Occipital lobe (tissue), 2 donors: ENCODE data around the gene SPRED3. TPM values are rescaled to one million over a fixed set of nuclear protein-coding genes. Genes with fewer than 3 reads are reported as not detected.
"Not testable (repeated sequence)": the region's sequence is repeated elsewhere in the genome, so short reads cannot be mapped to it uniquely, and the experiment has no call there.

Experiments used
- DNase-seq: peaks from one replicate; lab custom pipeline; 2025; lab: John Stamatoyannopoulos, UW
- total RNA-seq: library from RNA; depleted of rRNA; stranded (reverse); fragments of >200 nt; gene quantifications from one replicate; pipeline ENCODE4 v1.2.3, GENCODE V29; 2014

The SPRED3 gene
- total RNA-seq, 1 donor from 2014 or later, result 1.4 TPM

GRCh38 chr19:38389957-38390924, 1.7 kb downstream of the SPRED3 start:
- DNase-seq, result no peak

DNA sequence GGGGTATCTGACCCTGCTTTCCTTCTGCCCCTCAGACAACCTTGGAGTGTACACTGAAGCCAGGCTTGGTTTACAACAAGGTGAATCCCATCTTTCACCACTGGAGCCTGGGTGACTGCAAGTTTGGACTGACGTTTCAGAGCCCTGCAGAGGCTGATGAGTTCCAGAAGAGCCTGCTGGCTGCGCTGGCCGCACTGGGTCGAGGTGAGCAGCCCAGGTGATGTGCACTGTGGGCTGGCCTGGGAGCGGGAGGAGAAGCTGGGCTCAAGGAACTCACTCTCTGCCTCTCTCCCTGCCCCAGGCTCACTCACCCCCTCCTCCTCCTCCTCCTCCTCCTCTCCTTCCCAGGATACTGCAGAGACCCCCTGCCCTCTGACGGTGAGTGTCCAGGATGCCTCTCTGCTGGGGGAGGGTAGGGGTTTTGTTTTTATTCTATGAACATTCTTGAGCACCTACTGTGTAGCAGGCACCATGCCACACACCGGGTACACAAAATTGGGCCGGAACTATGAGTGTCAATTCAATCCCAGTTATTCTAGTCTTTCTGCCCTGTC, 3.5 kb downstream of the SPRED3 start:
- DNase-seq, result no peak

GRCh38 chr19:38392707-38393308, 4.3 kb downstream of the SPRED3 start:
- no peak for DNase-seq

DNA sequence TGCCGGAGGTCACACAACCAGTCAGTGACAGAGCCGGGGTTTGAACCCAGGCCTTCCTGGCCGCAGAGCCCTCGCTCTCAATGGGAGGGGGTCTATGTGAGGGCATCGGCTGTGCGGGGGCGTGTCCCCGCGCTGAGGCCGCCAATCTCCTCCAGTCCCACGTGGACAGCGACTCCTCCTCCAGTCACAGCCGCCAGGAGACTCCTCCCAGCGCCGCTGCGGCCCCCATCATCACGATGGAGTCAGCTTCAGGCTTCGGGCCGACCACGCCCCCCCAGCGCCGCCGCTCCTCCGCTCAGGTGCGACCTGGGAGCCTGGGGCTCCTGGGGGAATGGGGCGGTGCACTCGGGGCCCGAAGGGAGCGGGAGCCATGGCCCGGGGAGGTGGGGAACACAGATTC, 6.0 kb downstream of the SPRED3 start:
- no peak for DNase-seq

DNA sequence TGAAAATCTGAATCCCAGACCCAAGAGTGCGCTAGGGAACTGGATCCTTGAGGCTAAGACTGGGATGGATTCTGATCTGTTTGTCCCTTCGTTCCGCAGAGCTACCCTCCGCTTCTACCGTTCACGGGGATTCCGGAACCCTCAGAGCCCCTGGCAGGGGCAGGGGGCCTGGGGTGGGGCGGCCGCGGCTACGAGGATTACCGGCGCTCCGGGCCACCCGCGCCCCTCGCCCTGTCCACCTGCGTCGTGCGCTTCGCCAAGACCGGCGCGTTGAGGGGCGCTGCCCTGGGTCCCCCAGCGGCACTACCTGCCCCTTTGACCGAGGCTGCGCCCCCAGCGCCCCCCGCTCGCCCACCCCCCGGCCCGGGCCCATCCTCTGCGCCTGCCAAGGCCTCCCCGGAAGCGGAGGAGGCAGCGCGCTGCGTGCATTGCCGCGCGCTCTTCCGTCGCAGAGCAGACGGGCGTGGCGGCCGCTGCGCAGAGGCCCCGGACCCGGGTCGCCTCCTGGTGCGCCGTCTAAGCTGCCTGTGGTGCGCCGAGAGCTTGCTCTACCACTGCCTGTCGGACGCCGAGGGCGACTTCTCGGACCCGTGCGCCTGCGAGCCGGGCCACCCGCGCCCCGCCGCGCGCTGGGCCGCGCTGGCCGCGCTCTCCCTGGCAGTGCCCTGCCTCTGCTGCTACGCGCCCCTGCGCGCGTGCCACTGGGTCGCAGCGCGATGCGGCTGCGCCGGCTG, 7.1 kb downstream of the SPRED3 start:
- DNase-seq, result no peak

DNA sequence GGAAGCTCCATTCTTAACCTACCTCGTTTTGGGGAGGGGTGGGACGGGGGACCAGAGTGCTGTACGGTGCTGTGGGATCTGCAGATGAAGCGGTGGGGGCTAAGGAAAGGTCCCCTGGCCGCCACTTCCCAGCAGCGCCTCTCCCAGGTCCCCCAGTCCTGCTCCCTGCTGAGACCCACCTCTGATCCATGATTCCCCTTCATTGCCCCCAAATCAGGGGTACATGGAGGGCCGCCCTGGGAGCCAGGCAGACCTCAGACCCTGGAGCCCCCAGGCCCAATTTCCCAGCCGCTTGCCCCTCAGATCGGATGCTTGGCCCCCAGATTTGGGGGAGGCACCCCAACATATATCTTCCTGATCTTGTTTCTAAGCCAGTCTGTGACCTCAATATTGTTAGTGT, 10.6 kb downstream of the SPRED3 start:
- DNase-seq, result no peak

- DNase-seq, result no peak
Observed at GRCh38 chr19:38399537-38399936, 11.0 kb downstream of the SPRED3 start.

- DNase-seq, result no peak
Observed at GRCh38 chr19:38400361-38400760, 11.9 kb downstream of the SPRED3 start.

DNA sequence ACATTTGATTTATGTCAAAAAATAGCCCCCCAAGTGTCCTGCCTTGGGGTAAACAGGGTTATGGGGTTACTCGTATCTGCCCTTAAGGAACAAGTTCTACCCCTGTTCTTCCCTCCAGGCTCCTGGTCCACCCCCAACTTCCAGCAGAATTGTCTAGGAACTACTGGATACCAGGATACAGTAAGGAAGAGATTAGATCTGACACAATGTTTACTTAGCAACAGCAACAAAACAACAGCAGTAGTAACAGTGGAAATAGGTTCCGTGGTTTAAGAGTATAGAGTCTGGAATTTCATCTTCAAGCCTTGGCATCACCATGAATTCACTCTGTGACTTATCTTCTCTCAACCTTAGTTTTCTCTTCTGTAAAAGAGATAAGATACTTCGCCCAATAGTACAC, 12.7 kb downstream of the SPRED3 start:
- no peak for DNase-seq

GRCh38 chr19:38402623-38402966, 14.1 kb downstream of the SPRED3 start:
- DNase-seq, result no peak

DNA sequence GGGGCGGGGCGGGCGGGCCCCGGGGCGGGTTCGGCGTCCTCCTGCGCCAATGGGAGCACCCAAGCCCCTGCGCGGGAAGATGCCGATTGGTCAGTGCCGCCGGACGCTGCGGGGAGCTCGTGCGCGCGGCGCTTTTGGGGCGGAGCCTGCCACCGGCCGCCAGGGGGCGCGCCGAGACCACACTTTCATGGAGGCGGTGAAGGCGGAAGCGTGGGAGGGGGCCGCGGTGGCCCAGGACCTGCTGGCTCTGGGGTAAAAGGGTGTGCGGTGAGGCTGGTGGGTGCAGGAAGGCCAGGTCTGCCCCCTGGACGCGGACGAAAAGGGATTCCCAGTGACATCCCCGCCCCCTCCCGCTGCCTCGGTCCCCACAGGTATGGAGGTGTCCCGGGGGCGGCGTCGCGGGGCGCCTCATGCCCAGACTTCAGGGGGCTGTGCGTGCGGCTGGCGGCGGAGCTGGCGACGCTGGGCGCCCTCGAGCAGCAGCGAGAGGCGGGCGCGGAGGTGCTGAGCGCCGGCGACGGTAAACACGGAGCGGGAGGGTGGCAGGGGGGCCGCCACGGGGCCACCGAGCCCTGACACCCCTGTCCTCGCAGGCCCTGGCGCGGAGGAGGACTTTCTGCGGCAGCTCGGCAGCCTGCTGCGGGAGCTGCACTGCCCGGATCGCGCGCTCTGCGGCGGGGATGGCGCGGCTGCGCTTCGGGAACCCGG, 14.6 kb downstream of the SPRED3 start, which contains the start of gene FAM98C:
Gene FAM98C (plus strand): TSS at position 127 of the 708 bp plus-strand sequence. CDS start 61 bp downstream, at position 188.
- peak; percentile 97 for DNase-seq

GRCh38 chr19:38404858-38405257, 16.4 kb downstream of the SPRED3 start:
- no peak for DNase-seq

- DNase-seq, result no peak
Observed at GRCh38 chr19:38405276-38405675, 16.8 kb downstream of the SPRED3 start.

DNA sequence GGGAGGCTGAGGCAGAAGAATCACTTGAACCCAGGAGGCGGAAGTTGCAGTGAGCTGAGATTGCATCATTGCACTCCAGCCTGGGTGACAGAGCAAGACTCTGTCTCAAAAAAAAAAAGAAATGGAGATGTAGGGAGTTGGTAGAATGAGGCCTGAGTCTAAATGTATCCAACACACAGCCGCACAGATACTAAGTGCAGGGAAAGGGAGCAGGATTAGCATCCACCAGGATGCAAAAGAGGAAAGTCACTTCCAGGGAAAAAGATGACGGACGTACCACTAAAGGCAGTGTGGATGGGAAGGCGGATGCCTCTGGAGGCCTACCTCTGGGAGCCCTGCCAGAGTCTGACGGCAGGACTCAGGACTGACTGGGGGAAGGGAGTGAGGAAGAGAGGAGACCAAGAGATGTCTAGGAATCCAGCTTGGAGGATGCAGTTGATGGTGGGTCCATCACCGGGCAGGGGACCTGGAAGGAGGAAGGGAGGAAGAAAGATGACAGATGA, 21.2 kb downstream of the SPRED3 start:
- DNase-seq, result no peak

DNA sequence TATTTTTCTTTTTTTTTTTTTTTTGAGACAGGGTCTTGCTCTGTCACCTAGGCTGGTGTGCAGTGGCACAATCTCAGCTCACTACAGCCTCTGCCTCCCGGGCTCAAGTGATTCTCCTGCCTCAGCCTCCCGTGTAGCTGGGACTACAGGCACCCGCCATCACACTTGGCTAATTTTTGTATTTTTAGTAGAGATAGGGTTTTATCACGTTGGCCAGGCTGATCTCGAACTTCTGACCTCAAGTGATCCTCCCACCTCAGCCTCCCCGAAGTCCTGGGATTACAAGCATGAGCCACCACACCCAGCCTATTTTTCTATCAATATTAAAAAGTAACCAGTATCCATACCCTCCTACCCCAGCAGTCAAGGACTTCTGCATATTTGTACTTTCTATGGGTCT, 21.9 kb downstream of the SPRED3 start:
- DNase-seq, result not testable (repeated sequence)

GRCh38 chr19:38411041-38411712, 22.7 kb downstream of the SPRED3 start:
- DNase-seq, result no peak

GRCh38 chr19:38411898-38412297, 23.4 kb downstream of the SPRED3 start:
- DNase-seq, result not testable (repeated sequence)

- no peak for DNase-seq
Observed at GRCh38 chr19:38412491-38412890, 24.0 kb downstream of the SPRED3 start.

DNA sequence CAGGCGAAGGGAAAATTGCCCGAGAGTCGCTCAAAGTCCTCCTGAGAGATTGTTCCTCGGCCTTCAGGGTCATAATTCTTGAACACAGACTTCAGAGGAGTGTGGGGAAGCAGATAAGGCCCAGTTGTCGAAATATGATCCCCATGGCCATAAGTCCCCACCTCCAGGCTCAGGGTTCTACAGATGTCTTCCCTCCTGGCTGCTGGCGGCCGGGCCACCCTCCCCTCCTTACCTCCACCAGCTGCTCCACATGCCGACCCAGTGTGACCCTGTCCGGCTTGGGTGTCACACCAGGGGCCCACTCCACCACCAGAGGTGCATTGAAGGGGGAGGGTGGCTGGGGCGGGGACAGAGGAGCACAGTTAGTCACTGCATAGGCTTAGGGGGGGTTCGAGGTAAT, 24.5 kb downstream of the SPRED3 start:
- no peak for DNase-seq

DNA sequence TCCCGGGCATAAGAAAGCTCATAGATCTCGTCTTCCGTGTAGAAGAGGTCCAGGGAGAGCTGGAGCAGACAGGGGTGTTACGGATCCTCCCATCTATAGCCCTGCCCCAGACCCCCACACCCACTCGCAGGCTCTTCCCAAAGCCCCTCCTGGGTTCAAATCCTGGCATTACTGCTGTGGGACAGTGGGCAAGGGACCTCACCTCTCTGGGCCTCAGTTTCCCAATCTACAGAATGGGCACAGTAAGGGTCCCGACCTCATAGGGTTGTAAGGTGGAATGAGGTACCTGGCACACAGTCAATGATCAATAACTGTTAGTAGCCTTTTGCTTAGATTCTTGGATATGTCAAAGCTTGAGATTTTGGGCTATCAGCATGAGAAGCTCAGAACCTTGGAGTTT, 24.9 kb downstream of the SPRED3 start:
- DNase-seq, result no peak
